GM21447 (cell line): ENCODE data around the gene MYCBPAP.

ENCODE experiments used
- ATAC-seq: cut with Tn5 transposase; IDR thresholded peaks from one replicate; pipeline ENCODE4 v1.9.1; 2021; ENCODE audit not compliant: unreplicated experiment

Gene MYCBPAP

DNA sequence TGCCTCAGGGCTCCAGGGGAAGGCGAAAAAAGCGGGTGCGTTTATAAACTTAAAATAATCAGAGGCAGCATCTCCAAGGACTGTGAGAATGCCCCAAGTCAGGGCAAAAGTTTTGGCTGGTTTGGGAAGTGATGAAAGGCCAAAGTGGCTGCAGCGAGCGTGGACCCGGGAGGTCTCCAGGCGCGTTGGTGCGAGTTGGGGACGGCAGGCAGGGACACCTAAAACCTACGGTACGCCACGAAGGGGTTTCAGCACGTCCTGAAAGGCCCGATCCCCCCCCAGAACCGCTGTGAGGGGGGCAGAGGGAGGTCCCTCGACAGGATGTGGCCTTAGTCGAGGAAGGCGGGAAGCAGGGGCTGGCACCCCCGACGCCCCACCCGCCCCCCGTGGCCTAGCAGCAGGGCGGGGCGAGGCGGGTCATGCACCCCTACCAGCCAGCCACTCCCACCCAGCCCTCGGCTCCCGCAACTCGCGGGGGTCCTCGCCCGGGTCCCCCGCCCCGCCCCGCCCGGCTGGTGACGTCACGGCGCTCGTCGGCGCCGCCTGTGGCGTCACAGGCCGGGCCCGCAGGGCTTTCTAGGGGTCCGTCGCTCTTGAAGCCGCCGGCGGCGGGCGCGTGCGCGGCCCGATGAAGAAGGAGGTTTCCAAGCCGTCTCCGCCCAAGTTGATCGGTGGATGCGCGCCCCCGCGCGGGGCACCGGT, at the start of gene MYCBPAP:
TSS of gene MYCBPAP (plus strand) at position 569 of the 702 bp plus-strand sequence. CDS start 236 bp downstream, outside the sequence.
- no peak for ATAC-seq

- no peak for ATAC-seq
Observed at GRCh38 chr17:50458701-50459676, 49.2 kb upstream of the MYCBPAP start.

GRCh38 chr17:50459756-50460155, 48.5 kb upstream of the MYCBPAP start:
- ATAC-seq = no peak

GRCh38 chr17:50460831-50461526, 47.3 kb upstream of the MYCBPAP start:
- no peak for ATAC-seq

DNA sequence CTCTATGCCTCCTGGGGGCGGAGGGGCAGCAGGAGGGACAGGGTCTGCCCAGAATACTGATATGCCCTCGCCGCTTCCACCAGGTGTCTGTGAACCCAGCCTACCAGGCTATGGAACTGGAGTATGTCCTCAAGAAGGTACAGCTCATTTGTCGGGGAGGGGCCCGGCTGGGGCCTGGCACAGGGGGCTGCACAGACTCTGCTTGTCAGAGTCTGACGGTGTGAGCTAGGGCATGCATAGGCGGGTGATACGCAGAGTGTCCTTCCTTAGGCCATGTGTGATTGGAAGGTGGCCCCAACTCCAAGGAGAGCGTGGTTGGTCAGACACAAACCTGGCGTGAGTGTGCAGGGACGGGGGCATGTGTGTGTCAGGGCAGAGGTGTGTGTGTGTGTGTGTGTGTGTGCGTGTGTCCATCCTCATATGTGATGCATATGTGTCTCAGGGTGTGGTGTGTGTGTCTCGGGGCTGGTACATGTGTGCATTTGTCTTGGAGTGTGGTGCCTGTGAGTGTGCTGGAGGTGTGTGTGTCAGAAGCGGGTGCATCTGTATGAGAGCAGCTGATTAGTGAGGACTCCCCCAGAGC, 46.6 kb upstream of the MYCBPAP start:
- no peak for ATAC-seq

DNA sequence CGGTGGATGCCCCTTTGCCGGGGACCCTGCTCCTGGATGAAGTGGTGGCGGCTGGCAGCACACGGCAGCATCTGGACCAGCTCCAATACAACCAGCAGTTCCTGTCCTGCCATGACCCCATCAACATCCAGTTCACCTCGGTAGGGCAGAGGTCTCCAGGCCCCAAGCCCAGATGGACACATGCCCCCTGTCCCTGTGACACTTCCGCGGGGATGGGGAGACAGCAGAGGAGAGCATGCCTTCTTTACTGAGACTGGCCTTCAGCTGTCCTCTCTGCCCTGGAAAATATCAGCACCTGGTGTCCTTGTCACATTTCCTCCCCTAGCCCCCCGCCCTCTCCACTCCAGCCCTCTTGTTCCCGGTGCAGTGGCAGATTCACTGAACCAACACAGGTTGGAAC, 45.8 kb upstream of the MYCBPAP start:
- no peak for ATAC-seq

- ATAC-seq = no peak
Observed at GRCh38 chr17:50464121-50464520, 44.1 kb upstream of the MYCBPAP start.

DNA sequence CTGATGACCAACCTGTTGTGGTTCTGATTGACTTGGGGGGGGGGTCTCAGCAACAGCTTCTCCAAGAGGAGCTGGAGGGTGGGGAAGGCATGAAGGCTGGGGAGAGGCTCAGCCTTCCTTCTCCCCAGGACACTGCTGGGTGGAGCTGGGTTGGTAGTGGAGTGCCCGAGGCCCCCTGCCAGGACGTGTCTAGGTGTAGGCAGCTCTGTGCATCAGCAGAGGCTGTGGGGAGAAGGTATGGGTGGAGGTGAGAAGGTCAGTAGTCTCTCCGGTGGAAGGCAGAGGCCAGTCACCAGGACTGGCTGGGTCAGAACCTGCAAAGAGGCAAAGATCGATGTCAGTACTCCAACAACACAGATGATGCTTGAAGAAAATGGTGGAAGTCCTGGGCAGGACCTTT, 43.5 kb upstream of the MYCBPAP start:
- no peak for ATAC-seq

GRCh38 chr17:50465171-50465570, 43.1 kb upstream of the MYCBPAP start:
- ATAC-seq = no peak

DNA sequence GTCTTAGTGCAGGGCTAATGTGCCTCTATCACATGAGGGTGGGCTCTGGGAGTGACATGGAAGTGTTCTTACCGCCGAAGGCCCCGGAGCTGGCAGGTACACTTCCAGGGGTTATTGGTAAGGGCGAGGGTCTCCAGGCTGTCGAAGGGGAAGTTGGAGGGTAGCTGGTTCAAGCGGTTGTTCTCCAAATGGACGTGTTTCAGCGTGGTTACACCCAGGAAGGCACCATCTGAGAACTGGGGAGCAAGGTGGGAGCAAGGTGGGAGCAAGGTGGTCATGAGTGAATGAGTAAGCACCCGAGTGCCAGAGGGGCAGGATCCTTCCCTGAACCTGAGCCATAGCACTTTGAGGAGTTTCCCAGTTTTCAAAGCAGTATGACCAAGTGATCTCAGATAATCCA, 42.6 kb upstream of the MYCBPAP start:
- no peak for ATAC-seq

GRCh38 chr17:50466371-50467113, 41.7 kb upstream of the MYCBPAP start:
- ATAC-seq = no peak

- no peak for ATAC-seq
Observed at GRCh38 chr17:50467114-50467854, 41.0 kb upstream of the MYCBPAP start.

DNA sequence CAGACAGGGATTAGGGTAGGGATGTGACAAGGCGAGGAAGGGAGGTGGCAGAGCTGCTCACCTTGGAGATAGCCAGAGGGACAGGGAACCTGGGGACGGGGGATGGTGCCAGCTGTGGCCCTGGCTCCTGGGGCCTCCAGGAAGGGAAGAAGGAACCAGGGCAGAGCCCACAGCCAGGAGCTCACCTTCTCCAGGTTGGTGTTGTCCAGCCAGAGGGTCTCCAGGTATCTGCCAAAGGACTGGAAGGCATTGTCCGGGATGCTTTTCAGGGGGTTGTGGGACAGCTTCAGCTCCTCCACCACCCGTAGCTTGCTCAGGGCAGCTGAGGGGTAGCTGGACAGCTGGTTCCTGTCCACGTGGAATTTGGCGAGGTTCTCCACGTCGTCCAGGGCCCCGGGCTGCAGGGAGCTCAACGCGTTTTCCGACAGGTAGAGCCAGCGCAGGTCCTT, 40.4 kb upstream of the MYCBPAP start:
- no peak for ATAC-seq

DNA sequence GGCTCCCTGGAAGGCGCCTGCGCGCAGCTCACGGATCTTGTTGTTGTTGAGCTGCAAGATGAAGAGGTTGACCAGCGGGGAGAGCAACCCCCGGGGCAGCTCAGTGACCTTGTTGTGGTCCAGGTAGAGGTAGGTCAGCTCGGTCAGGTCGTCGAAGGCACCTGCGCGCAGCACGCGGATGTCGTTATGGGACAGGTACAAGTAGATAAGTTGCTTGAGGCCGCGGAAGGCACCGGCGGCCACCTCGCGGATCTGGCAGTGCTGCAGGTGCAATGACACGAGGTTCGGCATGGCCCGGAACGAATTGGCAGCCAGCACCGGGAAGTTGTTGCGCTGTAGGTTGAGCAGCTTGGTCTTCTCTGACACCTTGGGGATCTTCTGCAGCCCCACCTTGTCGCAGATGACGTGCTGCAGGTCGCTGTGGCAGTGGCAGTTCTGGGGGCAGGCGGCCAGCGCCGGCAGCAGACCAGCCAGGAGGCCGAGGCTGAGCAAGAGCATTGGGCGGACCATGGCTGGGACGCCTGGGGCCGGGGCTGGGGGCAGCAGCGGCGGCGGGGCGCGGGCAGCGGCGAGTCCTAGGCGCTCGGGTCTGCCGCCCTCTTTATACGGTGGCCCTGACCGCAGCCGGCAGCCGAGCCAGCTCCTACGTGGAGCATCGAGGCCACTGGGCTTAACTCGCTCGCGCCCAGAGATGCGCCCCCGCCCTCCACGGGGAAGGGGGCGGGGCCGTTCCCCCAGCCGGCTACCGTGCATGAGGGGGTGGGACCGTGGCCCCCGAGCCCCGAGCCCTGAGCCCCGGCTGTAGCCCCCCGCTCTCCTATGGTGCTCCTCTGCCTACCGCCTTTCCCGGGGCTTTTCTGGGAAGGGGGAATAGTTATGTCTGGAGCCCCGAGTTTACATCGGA, 39.7 kb upstream of the MYCBPAP start, which contains the start of gene CHAD:
TSS of gene CHAD (minus strand) at position 577 of the 904 bp plus-strand sequence. CDS start at position 510, 67 bp downstream.
- ATAC-seq = no peak

DNA sequence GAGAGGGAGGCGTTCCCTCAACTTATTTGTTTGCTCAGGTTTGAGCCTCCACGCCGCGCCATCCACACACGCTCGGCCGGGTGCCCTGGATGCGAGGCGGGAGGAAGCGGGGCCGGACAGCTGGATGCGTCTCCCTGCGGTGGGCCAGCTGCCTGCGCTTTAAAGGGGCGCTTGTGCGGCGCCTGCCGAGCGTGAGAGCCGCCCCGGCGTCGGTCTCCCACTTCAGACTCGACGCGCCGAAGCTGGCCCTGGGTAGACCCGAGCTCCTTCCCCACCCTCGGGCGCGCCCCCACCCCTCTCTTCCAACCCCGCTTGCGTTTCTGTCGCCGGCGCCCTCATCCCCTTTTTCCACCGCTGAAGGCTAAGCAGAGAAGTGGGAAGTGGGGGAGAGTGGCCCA, 39.0 kb upstream of the MYCBPAP start:
- no peak for ATAC-seq

- ATAC-seq = no peak
Observed at GRCh38 chr17:50469671-50470305, 38.5 kb upstream of the MYCBPAP start.

DNA sequence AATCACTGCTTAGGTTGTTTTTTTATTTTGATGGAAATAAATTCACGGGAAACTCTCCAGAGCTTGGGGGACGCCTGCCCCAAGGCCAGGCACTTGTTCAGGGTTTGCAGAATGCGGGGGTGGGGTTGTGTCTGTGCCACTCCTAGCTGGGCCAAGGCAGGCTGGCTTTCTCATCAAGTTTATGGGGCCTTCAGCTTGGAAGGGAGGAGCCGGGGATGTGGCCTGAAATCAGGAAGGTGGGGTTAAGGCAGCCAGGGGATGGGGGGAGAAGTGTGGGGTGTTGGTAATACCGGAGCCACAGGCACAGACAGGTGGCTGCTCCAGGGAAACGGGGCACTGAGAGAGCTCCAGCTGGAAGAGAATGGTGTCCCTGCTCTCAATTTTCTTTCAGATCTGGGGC, 37.8 kb upstream of the MYCBPAP start:
- no peak for ATAC-seq
